Peyer's patch (tissue), 4 donors: ENCODE data around the gene SERPINA6.

Experiments used
- POLR2A ChIP-seq, 2 donors: fragments of 450-650 bp; IDR thresholded peaks; one replicate each; pipeline ENCODE4 v1.5.1; 2017; ENCODE audit warnings: antibody characterized with exemption in 2 of 2, mild to moderate bottlenecking in 2 of 2, moderate library complexity in 2 of 2
- TF ChIP-seq, protein P1 (sequence below), 6 experiments: fragments of 450-650 bp in 4 of 6; fragments of 200-600 bp in 2 of 6; sonication (generic) in 1 of 6; IDR thresholded peaks; one replicate each; pipeline ENCODE4 v1.5.1; 2017 to 2019; ENCODE audit warnings: antibody characterized with exemption in 6 of 6, mild to moderate bottlenecking in 3 of 6, moderate library complexity in 1 of 6

GRCh38 chr14:94269156-94269555, 54.0 kb downstream of the SERPINA6 start:
- TF ChIP-seq, protein P1, sequence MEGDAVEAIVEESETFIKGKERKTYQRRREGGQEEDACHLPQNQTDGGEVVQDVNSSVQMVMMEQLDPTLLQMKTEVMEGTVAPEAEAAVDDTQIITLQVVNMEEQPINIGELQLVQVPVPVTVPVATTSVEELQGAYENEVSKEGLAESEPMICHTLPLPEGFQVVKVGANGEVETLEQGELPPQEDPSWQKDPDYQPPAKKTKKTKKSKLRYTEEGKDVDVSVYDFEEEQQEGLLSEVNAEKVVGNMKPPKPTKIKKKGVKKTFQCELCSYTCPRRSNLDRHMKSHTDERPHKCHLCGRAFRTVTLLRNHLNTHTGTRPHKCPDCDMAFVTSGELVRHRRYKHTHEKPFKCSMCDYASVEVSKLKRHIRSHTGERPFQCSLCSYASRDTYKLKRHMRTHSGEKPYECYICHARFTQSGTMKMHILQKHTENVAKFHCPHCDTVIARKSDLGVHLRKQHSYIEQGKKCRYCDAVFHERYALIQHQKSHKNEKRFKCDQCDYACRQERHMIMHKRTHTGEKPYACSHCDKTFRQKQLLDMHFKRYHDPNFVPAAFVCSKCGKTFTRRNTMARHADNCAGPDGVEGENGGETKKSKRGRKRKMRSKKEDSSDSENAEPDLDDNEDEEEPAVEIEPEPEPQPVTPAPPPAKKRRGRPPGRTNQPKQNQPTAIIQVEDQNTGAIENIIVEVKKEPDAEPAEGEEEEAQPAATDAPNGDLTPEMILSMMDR (IDR thresholded peaks at IDR 0.05) = no peak
- TF ChIP-seq POLR2A (IDR thresholded peaks at IDR 0.05) = no peak
